HEK293 (cell line): Measurements from ENCODE around the gene ARHGAP10.

Experiments used
- CTCF ChIA-PET: fragments of 350-600 bp; formaldehyde crosslinking; extraction: SDS; loops from one replicate; lab custom pipeline; 2021; ENCODE audit warnings: antibody characterized with exemption; lab: Yijun Ruan, JAX
- POLR2A ChIA-PET: fragments of 300-600 bp; formaldehyde crosslinking; extraction: SDS; loops from one replicate; lab custom pipeline; 2020; ENCODE audit warnings: antibody characterized with exemption, inconsistent platforms; lab: Yijun Ruan, JAX
- H3K27ac ChIP-seq: fragments of 200-500 bp; sonication (Bioruptor generic); 2 replicates; pipeline ENCODE4 v1.5.1; 2014; ENCODE audit warnings: low read depth, low read length, control low read depth, inconsistent platforms; ENCODE audit errors: extremely low read depth
- H3K36me3 ChIP-seq, 2 experiments: fragments of 200-500 bp in 1 of 2; sonication (Bioruptor generic) in 1 of 2; 1 replicate in 1 of 2; 2 replicates in 1 of 2; pipeline ENCODE4 v1.5.1; 2014 to 2017; ENCODE audit warnings: inconsistent platforms in 2 of 2, low read length in 2 of 2; ENCODE audit not compliant: control insufficient read depth in 2 of 2, insufficient read depth in 1 of 2
- H3K4me1 ChIP-seq: fragments of 200-500 bp; sonication (Bioruptor generic); 2 replicates; pipeline ENCODE4 v1.5.1; 2014; ENCODE audit warnings: mild to moderate bottlenecking, low read length, inconsistent platforms; ENCODE audit not compliant: control insufficient read depth, insufficient read depth
- H3K4me3 ChIP-seq: 2 replicates; pipeline ENCODE4 v1.5.1; 2011; ENCODE audit warnings: low read depth, mild to moderate bottlenecking, control low read depth, low read length, moderate library complexity
- H3K9me3 ChIP-seq: fragments of 200-500 bp; sonication (Bioruptor generic); 2 replicates; pipeline ENCODE4 v1.5.1; 2014; ENCODE audit warnings: low read depth, low read length, inconsistent platforms; ENCODE audit not compliant: control insufficient read depth, insufficient read depth
- BCL11A ChIP-seq: fragments of 450-650 bp; formaldehyde crosslinking; IDR thresholded peaks from 2 replicates; pipeline ENCODE4 v1.5.1; 2016; ENCODE audit warnings: low read depth, missing biosample characterization, missing genetic modification characterization
- GFI1B ChIP-seq: fragments of 450-650 bp; formaldehyde crosslinking; IDR thresholded peaks from 2 replicates; pipeline ENCODE4 v1.5.1; 2016; ENCODE audit warnings: missing biosample characterization, missing genetic modification characterization
- GLIS1 ChIP-seq: fragments of 450-650 bp; formaldehyde crosslinking; IDR thresholded peaks from 2 replicates; pipeline ENCODE4 v1.5.1; 2016; ENCODE audit warnings: missing biosample characterization, missing genetic modification characterization
- PRDM10 ChIP-seq: fragments of 450-650 bp; formaldehyde crosslinking; IDR thresholded peaks from 2 replicates; pipeline ENCODE4 v1.5.1; 2016; ENCODE audit warnings: missing biosample characterization, missing genetic modification characterization
- RBAK ChIP-seq: fragments of 450-650 bp; formaldehyde crosslinking; IDR thresholded peaks from 2 replicates; pipeline ENCODE4 v1.5.1; 2016; ENCODE audit warnings: missing biosample characterization, missing genetic modification characterization
- REPIN1 ChIP-seq: fragments of 450-650 bp; formaldehyde crosslinking; IDR thresholded peaks from 2 replicates; pipeline ENCODE4 v1.5.1; 2017; ENCODE audit warnings: missing biosample characterization, missing genetic modification characterization, low read depth
- ZBTB26 ChIP-seq: fragments of 450-650 bp; formaldehyde crosslinking; optimal IDR thresholded peaks from 2 replicates; pipeline ENCODE3; 2016; ENCODE audit warnings: missing biosample characterization, mild to moderate bottlenecking, missing genetic modification characterization
- ZBTB7A ChIP-seq: fragments of 450-650 bp; formaldehyde crosslinking; IDR thresholded peaks from 2 replicates; pipeline ENCODE4 v1.5.1; 2016; ENCODE audit warnings: low read depth, missing biosample characterization, missing genetic modification characterization
- ZFP3 ChIP-seq: fragments of 450-650 bp; formaldehyde crosslinking; IDR thresholded peaks from 2 replicates; pipeline ENCODE4 v1.5.1; 2016; ENCODE audit warnings: low read depth, missing biosample characterization, missing genetic modification characterization
- ZNF138 ChIP-seq: fragments of 450-650 bp; formaldehyde crosslinking; IDR thresholded peaks from 2 replicates; pipeline ENCODE4 v1.5.1; 2016; ENCODE audit warnings: missing biosample characterization, missing genetic modification characterization, borderline replicate concordance
- ZNF155 ChIP-seq: fragments of 450-650 bp; formaldehyde crosslinking; IDR thresholded peaks from 2 replicates; pipeline ENCODE4 v1.5.1; 2016; ENCODE audit warnings: missing biosample characterization, missing genetic modification characterization
- ZNF311 ChIP-seq: fragments of 450-650 bp; formaldehyde crosslinking; IDR thresholded peaks from 2 replicates; pipeline ENCODE4 v1.5.1; 2017; ENCODE audit warnings: missing biosample characterization, missing genetic modification characterization, borderline replicate concordance
- ZNF341 ChIP-seq: fragments of 450-650 bp; formaldehyde crosslinking; IDR thresholded peaks from 2 replicates; pipeline ENCODE4; 2016; ENCODE audit warnings: low read depth, missing biosample characterization, missing genetic modification characterization
- ZNF37A ChIP-seq: fragments of 450-650 bp; IDR thresholded peaks from 2 replicates; pipeline ENCODE4 v1.5.1; 2018; ENCODE audit warnings: missing biosample characterization, missing genetic modification characterization
- ZNF501 ChIP-seq: fragments of 450-650 bp; formaldehyde crosslinking; IDR thresholded peaks from 2 replicates; pipeline ENCODE4 v1.5.1; 2016; ENCODE audit warnings: missing biosample characterization, missing genetic modification characterization
- ZNF510 ChIP-seq: fragments of 450-650 bp; formaldehyde crosslinking; IDR thresholded peaks from 2 replicates; pipeline ENCODE4 v1.5.1; 2018; ENCODE audit warnings: mild to moderate bottlenecking, missing genetic modification characterization, missing biosample characterization; ENCODE audit not compliant: insufficient replicate concordance
- ZNF521 ChIP-seq: fragments of 450-650 bp; formaldehyde crosslinking; IDR thresholded peaks from 2 replicates; pipeline ENCODE4 v1.5.1; 2017; ENCODE audit warnings: missing biosample characterization, mild to moderate bottlenecking, missing genetic modification characterization
- ZNF529 ChIP-seq: fragments of 450-650 bp; formaldehyde crosslinking; IDR thresholded peaks from 2 replicates; pipeline ENCODE4 v1.5.1; 2017; ENCODE audit warnings: missing genetic modification characterization, missing biosample characterization; ENCODE audit not compliant: insufficient replicate concordance
- ZNF558 ChIP-seq: fragments of 450-650 bp; formaldehyde crosslinking; IDR thresholded peaks from 2 replicates; pipeline ENCODE4 v1.5.1; 2016; ENCODE audit warnings: missing biosample characterization, missing genetic modification characterization
- ZNF600 ChIP-seq: fragments of 450-650 bp; formaldehyde crosslinking; IDR thresholded peaks from 2 replicates; pipeline ENCODE4 v1.5.1; 2016; ENCODE audit warnings: missing biosample characterization, missing genetic modification characterization
- ZNF626 ChIP-seq: fragments of 450-650 bp; sonication (Bioruptor Pico); formaldehyde crosslinking; IDR thresholded peaks from 2 replicates; pipeline ENCODE4 v1.5.1; 2018; ENCODE audit warnings: missing biosample characterization, missing genetic modification characterization, inconsistent platforms
- ZNF629 ChIP-seq: fragments of 450-650 bp; formaldehyde crosslinking; IDR thresholded peaks from 2 replicates; pipeline ENCODE4 v1.5.1; 2017; ENCODE audit warnings: missing biosample characterization, missing genetic modification characterization
- ZNF660 ChIP-seq: fragments of 450-650 bp; IDR thresholded peaks from 2 replicates; pipeline ENCODE4 v1.5.1; 2018; ENCODE audit warnings: missing biosample characterization, mild to moderate bottlenecking, missing genetic modification characterization
- ZNF677 ChIP-seq: fragments of 450-650 bp; IDR thresholded peaks from 2 replicates; pipeline ENCODE4 v1.5.0; 2018; ENCODE audit warnings: missing biosample characterization, mild to moderate bottlenecking, missing genetic modification characterization, moderate library complexity
- ZNF768 ChIP-seq: fragments of 450-650 bp; formaldehyde crosslinking; IDR thresholded peaks from 2 replicates; pipeline ENCODE4 v1.5.1; 2018; ENCODE audit warnings: missing biosample characterization, mild to moderate bottlenecking, missing genetic modification characterization
- ZNF843 ChIP-seq: fragments of 450-650 bp; formaldehyde crosslinking; IDR thresholded peaks from 2 replicates; pipeline ENCODE4 v1.5.1; 2016; ENCODE audit warnings: missing biosample characterization, missing genetic modification characterization
- ZSCAN5A ChIP-seq: fragments of 450-650 bp; formaldehyde crosslinking; IDR thresholded peaks from 2 replicates; pipeline ENCODE4 v1.5.1; 2016; ENCODE audit warnings: missing biosample characterization, missing genetic modification characterization
- TF ChIP-seq, protein P1 (sequence below): fragments of 450-650 bp; formaldehyde crosslinking; IDR thresholded peaks from 2 replicates; pipeline ENCODE4 v1.5.1; 2016; ENCODE audit warnings: missing biosample characterization, missing genetic modification characterization

ARHGAP10 gene

GRCh38 chr4:147855571-147856009 lies 123.7 kb downstream of the ARHGAP10 start:
- H3K4me3 ChIP-seq: no peak overlapping the region
- peaks cover 2% of the 10 kb centered on the region; the same call in 1 of the 2 replicates for H3K4me1 ChIP-seq
- ChIA-PET POLR2A (interaction anchor here (1.0 kb wide), 1 partner anchor 239 kb away, joined by 3 read pairs; the partner anchor contains the start of gene TMEM184C), CTCF (interaction anchor here (2.6 kb wide), 1 partner anchor 11 kb away, joined by 10 read pairs; no protein-coding TSS in a partner anchor)
- no peak for TF ChIP-seq ZNF138 (tag by site-specific recombination)
- TF ChIP-seq ZSCAN5A (tag by site-specific recombination): no peak
- TF ChIP-seq ZNF629: no peak
- no peak for TF ChIP-seq ZNF677
- no peak for TF ChIP-seq ZFP3 (tag by site-specific recombination)
- TF ChIP-seq, protein P1, sequence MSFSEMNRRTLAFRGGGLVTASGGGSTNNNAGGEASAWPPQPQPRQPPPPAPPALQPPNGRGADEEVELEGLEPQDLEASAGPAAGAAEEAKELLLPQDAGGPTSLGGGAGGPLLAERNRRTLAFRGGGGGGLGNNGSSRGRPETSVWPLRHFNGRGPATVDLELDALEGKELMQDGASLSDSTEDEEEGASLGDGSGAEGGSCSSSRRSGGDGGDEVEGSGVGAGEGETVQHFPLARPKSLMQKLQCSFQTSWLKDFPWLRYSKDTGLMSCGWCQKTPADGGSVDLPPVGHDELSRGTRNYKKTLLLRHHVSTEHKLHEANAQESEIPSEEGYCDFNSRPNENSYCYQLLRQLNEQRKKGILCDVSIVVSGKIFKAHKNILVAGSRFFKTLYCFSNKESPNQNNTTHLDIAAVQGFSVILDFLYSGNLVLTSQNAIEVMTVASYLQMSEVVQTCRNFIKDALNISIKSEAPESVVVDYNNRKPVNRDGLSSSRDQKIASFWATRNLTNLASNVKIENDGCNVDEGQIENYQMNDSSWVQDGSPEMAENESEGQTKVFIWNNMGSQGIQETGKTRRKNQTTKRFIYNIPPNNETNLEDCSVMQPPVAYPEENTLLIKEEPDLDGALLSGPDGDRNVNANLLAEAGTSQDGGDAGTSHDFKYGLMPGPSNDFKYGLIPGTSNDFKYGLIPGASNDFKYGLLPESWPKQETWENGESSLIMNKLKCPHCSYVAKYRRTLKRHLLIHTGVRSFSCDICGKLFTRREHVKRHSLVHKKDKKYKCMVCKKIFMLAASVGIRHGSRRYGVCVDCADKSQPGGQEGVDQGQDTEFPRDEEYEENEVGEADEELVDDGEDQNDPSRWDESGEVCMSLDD (tag by site-specific recombination): no peak
- TF ChIP-seq GFI1B (tag by site-specific recombination): no peak
- no peak for TF ChIP-seq ZNF843
- TF ChIP-seq REPIN1 (tag by site-specific recombination): no peak
- no peak for TF ChIP-seq BCL11A
- no peak for TF ChIP-seq ZNF521 (tag by site-specific recombination)
- no peak for TF ChIP-seq GLIS1 (tag by site-specific recombination)
- peaks cover 0 to 2% of the 10 kb centered on the region in 2 experiments; a peak in 2 of 3 replicates for H3K36me3 ChIP-seq
- H3K27ac ChIP-seq: no peak overlapping the region
- H3K9me3 ChIP-seq: no peaks in the 10 kb centered on the region

DNA sequence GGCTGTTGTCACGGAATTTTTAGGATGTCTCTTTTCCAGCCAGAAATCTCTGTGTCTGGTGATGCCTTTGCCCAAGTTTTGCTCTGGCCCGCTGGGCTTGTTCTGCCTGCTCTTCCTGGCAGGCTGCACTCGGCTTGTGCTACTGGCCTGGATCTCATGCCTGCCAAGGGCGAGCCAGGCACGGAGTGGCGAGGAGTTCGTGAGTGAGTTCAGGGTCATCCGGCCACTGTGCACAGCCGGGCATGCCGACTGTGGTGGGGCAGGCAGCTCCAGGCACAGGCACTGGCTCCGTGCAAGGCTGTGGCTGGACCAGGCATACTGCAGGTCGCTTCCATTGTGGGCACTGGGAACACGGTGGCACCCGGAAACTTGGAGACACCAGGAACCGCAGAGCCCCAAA lies 129.1 kb downstream of the ARHGAP10 start:
- no peak overlapping the region for H3K4me3 ChIP-seq
- POLR2A ChIA-PET: no interaction called here
- no peak overlapping the region for H3K27ac ChIP-seq
- H3K4me1 ChIP-seq: no peaks in the 10 kb centered on the region
- TF ChIP-seq ZNF510 (tag by site-specific recombination) (no peak), ZBTB7A (no peak), ZNF558 (tag by site-specific recombination) (no peak), ZNF155 (tag by site-specific recombination) (no peak), ZNF37A (tag by site-specific recombination) (no peak), ZNF600 (tag by site-specific recombination) (no peak), RBAK (tag by site-specific recombination) (no peak), ZNF660 (tag by site-specific recombination) (no peak), ZNF501 (tag by site-specific recombination) (no peak), ZNF341 (tag by site-specific recombination) (no peak), ZNF768 (tag by site-specific recombination) (no peak), ZNF529 (tag by site-specific recombination) (no peak), ZNF626 (tag by site-specific recombination) (no peak), ZBTB26 (tag by site-specific recombination) (no peak), PRDM10 (no peak), ZNF311 (tag by site-specific recombination) (no peak)
- H3K36me3 ChIP-seq: peaks cover 0 to 9% of the 10 kb centered on the region in 2 experiments; a peak in 2 of 3 replicates
- H3K9me3 ChIP-seq: no peaks in the 10 kb centered on the region
- CTCF ChIA-PET: interaction anchor here (1.7 kb wide), 1 partner anchor 18 kb away, joined by 8 read pairs; no protein-coding TSS in a partner anchor
